ENCODE data around the gene SEC31B. TPM values are rescaled to one million over a fixed set of nuclear protein-coding genes. Genes with fewer than 3 reads are reported as not detected.

The SEC31B gene
- total and polyA plus RNA-seq, 9 of the 15 experiments (the other 6 are each of a cell fraction or from before 2014, with no cell fraction given), result 0.91 to 7.0 (median 2.4) TPM

DNA sequence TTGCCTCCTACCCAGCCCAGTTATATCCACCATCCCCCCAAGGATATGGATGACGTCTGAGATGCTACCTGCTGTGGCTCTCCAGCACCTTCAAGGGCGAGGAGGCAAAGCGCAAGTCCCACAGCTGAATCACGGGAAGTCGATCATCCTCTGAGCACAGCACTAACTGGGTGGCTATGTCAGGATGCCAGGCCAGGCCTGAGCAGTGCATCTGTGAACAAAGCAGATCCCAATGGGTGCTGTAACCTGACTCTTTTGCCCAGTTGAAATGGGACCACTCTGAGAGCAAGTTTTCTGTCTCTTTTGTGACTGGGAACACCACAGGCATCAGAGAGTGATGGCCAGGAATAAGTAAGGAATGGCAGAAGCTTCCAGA, 12.3 kb downstream of the SEC31B start:
- in situ Hi-C loops (cut with MboI) (loop anchor here (5.0 to 10.0 kb wide), 3 partner anchors 70 to 663 kb away; no protein-coding TSS in a partner anchor), intact Hi-C loops (cut with micrococcal nuclease) (no loop called here)
- no peak for ATAC-seq
- Histone ChIP-seq H3K9ac (ENCODE audit: insufficient read depth in 1 of 2, low read depth in 2 of 2, low read length in 2 of 2) (no peak overlapping the region), H3K27ac (ENCODE audit: extremely low read depth, low read depth, low read length) (no peak overlapping the region), H3K4me3 (no peak overlapping the region), H2AFZ (ENCODE audit: low read depth, low read length) (no peak overlapping the region), H4K20me1 (replicated peaks; ENCODE audit: control insufficient read depth, insufficient read depth, low read length) (no peaks in the 10 kb centered on the region), H3K9me1 (ENCODE audit: control insufficient read depth, insufficient read depth, low read length) (no peaks in the 10 kb centered on the region), H3K4me2 (ENCODE audit: insufficient read depth, low read length) (no peak overlapping the region), H3K36me3 (ENCODE audit: control insufficient read depth, insufficient read depth, low read length) (no peaks in the 10 kb centered on the region), H3K79me2 (ENCODE audit: control insufficient read depth, insufficient read depth, low read length) (no peaks in the 10 kb centered on the region), H3K27me3 (ENCODE audit: control insufficient read depth in 2 of 2, insufficient read depth in 2 of 2, low read length in 2 of 2) (no peaks in the 10 kb centered on the region), H3K9me3 (replicated peaks; ENCODE audit: control insufficient read depth, insufficient read depth, low read depth, low read length) (no peaks in the 10 kb centered on the region), H3K4me1 (replicated peaks in 1 of 2; ENCODE audit: control insufficient read depth in 2 of 2, insufficient read depth in 2 of 2, low read length in 2 of 2) (peaks cover 0 to 4% of the 10 kb centered on the region in 2 experiments; a peak in 2 of 5 replicates)
- DNase-seq (ENCODE audit: extremely low read depth in 1 of 4, low spot score in 3 of 4), result no peak
- no peak for FAIRE-seq
- 66% methylated on average over 4 of the region's 5 CpGs for WGBS (ENCODE audit: insufficient coverage, low coverage, missing lambda C conversion rate)
- ChIA-PET POLR2A (no interaction called here), CTCF (ENCODE audit: low intra/inter-chr PET ratio) (interaction anchor here (3.7 kb wide), 1 partner anchor 73 kb away, joined by 44 read pairs; no protein-coding TSS in a partner anchor)
- TF ChIP-seq CEBPG (CRISPR knock-in tag; IDR thresholded peaks at IDR 0.05) (no peak), CEBPG (tag; conservative IDR thresholded peaks at IDR 0.05 in 1 of 2, IDR thresholded peaks at IDR 0.05 in 1 of 2) (no peak), SLC30A9 (CRISPR knock-in tag; IDR thresholded peaks at IDR 0.05) (no peak), ZBTB8A (IDR thresholded peaks at IDR 0.05; ENCODE audit: partially characterized antibody) (no peak), PTRF (tag; IDR thresholded peaks at IDR 0.05) (no peak), PHF21A (IDR thresholded peaks at IDR 0.05; ENCODE audit: borderline replicate concordance, low read depth) (no peak), BRF1 (IDR thresholded peaks at IDR 0.05; ENCODE audit: borderline replicate concordance, extremely low read depth, insufficient read length) (no peak)
- TF ChIP-seq, protein P1, sequence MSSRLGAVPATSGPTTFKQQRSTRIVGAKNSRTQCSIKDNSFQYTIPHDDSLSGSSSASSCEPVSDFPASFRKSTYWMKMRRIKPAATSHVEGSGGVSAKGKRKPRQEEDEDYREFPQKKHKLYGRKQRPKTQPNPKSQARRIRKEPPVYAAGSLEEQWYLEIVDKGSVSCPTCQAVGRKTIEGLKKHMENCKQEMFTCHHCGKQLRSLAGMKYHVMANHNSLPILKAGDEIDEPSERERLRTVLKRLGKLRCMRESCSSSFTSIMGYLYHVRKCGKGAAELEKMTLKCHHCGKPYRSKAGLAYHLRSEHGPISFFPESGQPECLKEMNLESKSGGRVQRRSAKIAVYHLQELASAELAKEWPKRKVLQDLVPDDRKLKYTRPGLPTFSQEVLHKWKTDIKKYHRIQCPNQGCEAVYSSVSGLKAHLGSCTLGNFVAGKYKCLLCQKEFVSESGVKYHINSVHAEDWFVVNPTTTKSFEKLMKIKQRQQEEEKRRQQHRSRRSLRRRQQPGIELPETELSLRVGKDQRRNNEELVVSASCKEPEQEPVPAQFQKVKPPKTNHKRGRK (tag; IDR thresholded peaks at IDR 0.05), result no peak
- BruUV-seq (replicated peaks), result no TSS peak
